K562 (cell line): ENCODE measurements around the gene SFSWAP. TPM values are rescaled to one million over a fixed set of nuclear protein-coding genes. Genes with fewer than 3 reads are reported as not detected.
A peak's percentile ranks its signal among the peaks of the same experiment; 100 is the strongest.

Experiments
- ATAC-seq: fragments of 200-7000 bp; cut with Tn5 transposase; 3 replicates; pipeline ENCODE4 v1.9.1; 2020; ENCODE audit warnings: moderate library complexity
- BruUV-seq: library from RNA; stranded (reverse); fragments of 400-500 nt; replicated peaks from 2 replicates; lab custom pipeline; 2021; lab: Mats Ljungman, UMichigan
- CTCF ChIA-PET: fragments of 300-600 bp; formaldehyde crosslinking; extraction: SDS; loops from one replicate; lab custom pipeline; 2021; ENCODE audit warnings: low intra/inter-chr PET ratio; lab: Yijun Ruan, JAX
- POLR2A ChIA-PET: fragments of 300-600, 350-650 bp; sonication (Branson Sonifier 250); formaldehyde crosslinking; extraction: SDS; loops from one replicate; lab custom pipeline; 2021; ENCODE audit warnings: antibody characterized with exemption, inconsistent platforms; lab: Yijun Ruan, JAX
- DNase-seq, 4 experiments: peaks; one replicate each; pipeline versions ENCODE4 v3.0.0 to v3.0.0-alpha.2; 2011 to 2018; ENCODE audit warnings: low spot score in 3 of 4, mixed read lengths in 3 of 4; ENCODE audit errors: extremely low read depth in 1 of 4
- FAIRE-seq: peaks from 2 replicates; lab custom pipeline; 2011; peaks lifted over from hg19 to GRCh38; lab: Jason Lieb, UNC
- H2AFZ ChIP-seq: 2 replicates; pipeline ENCODE4 v1.6.0; 2011; ENCODE audit warnings: low read depth, low read length, control low read depth, inconsistent platforms
- H3K27ac ChIP-seq: fragments of 200-600 bp; 3 replicates; pipeline ENCODE4 v1.8.0; 2011; ENCODE audit warnings: low read depth, mild to moderate bottlenecking, control low read depth, inconsistent platforms, low read length, moderate library complexity, mixed read lengths; ENCODE audit errors: extremely low read depth
- H3K27me3 ChIP-seq, 2 experiments: fragments of 300-600 bp in 1 of 2; 2 replicates in 1 of 2; 3 replicates in 1 of 2; pipeline versions ENCODE4 v1.6.0 to v1.8.0; 2011; ENCODE audit warnings: inconsistent platforms in 2 of 2, low read length in 2 of 2, mild to moderate bottlenecking in 1 of 2, mixed read lengths in 1 of 2, moderate library complexity in 1 of 2; ENCODE audit not compliant: control insufficient read depth in 2 of 2, insufficient read depth in 2 of 2
- H3K36me3 ChIP-seq: fragments of 300-600 bp; 3 replicates; pipeline ENCODE4 v1.8.0; 2011; ENCODE audit warnings: mild to moderate bottlenecking, low read length, inconsistent platforms; ENCODE audit not compliant: control insufficient read depth, insufficient read depth
- H3K4me1 ChIP-seq, 2 experiments: fragments of 200-600 bp in 1 of 2; replicated peaks in 1 of 2; 2 replicates in 1 of 2; 3 replicates in 1 of 2; pipeline versions ENCODE4 v1.5.1 to v1.8.0; 2011; ENCODE audit warnings: inconsistent platforms in 2 of 2, low read length in 2 of 2, mild to moderate bottlenecking in 1 of 2, mixed read lengths in 1 of 2, moderate library complexity in 1 of 2; ENCODE audit not compliant: control insufficient read depth in 2 of 2, insufficient read depth in 2 of 2
- H3K4me2 ChIP-seq: 2 replicates; pipeline ENCODE4 v1.6.1; 2011; ENCODE audit warnings: low read length, control low read depth, inconsistent platforms, mixed read lengths; ENCODE audit not compliant: insufficient read depth
- H3K4me3 ChIP-seq: fragments of 200-600 bp; sonication (generic), shearing (Covaris generic); 2 replicates; pipeline ENCODE4 v1.5.1; 2016; ENCODE audit warnings: control low read depth, inconsistent platforms
- H3K79me2 ChIP-seq: fragments of 200-600 bp; 3 replicates; pipeline ENCODE4 v1.8.0; 2011; ENCODE audit warnings: low read length, inconsistent platforms; ENCODE audit not compliant: control insufficient read depth, insufficient read depth
- H3K9ac ChIP-seq, 2 experiments: 2 replicates each; pipeline versions ENCODE4 v1.6.0 to v1.6.1; 2011; ENCODE audit warnings: low read depth in 2 of 2, low read length in 2 of 2, control low read depth in 1 of 2, inconsistent platforms in 1 of 2, mild to moderate bottlenecking in 1 of 2, mixed read lengths in 1 of 2; ENCODE audit not compliant: insufficient read depth in 1 of 2
- H3K9me1 ChIP-seq: one replicate; pipeline ENCODE4 v1.6.0; 2011; ENCODE audit warnings: inconsistent platforms, mild to moderate bottlenecking, low read length, moderate library complexity; ENCODE audit not compliant: control insufficient read depth, insufficient read depth
- H3K9me3 ChIP-seq: replicated peaks from 2 replicates; pipeline ENCODE4 v1.5.1; 2011; ENCODE audit warnings: low read depth, low read length, inconsistent platforms; ENCODE audit not compliant: control insufficient read depth, insufficient read depth
- H4K20me1 ChIP-seq: replicated peaks from 2 replicates; pipeline ENCODE4 v1.6.1; 2011; ENCODE audit warnings: low read length, inconsistent platforms, mixed read lengths; ENCODE audit not compliant: control insufficient read depth, insufficient read depth
- FOXJ2 ChIP-seq: fragments of 200-800 bp; sonication (Bioruptor generic); IDR thresholded peaks from 2 replicates; pipeline ENCODE4 v1.6.1; 2016; ENCODE audit warnings: missing genetic modification characterization, missing compliant biosample characterization
- JUN ChIP-seq, 2 experiments: sonication (generic) in 1 of 2; formaldehyde crosslinking in 1 of 2; IDR thresholded peaks; 2 replicates each; pipeline versions ENCODE4 v1.6.1 to v1.8.0; 2012 to 2022; ENCODE audit warnings: borderline replicate concordance in 2 of 2, mild to moderate bottlenecking in 2 of 2, improper control_type of control experiment in 1 of 2, low read depth in 1 of 2, low read length in 1 of 2, missing genetic modification reagents in 1 of 2
- PTBP1 ChIP-seq: fragments of 200-400 bp; formaldehyde crosslinking; IDR thresholded peaks from 2 replicates; pipeline ENCODE4 v1.6.1; 2017; ENCODE audit warnings: low read depth, low read length
- RBM25 ChIP-seq: fragments of 200-400 bp; formaldehyde crosslinking; IDR thresholded peaks from 2 replicates; pipeline ENCODE4 v1.6.1; 2018; ENCODE audit warnings: low read length, low read depth, moderate library complexity; ENCODE audit not compliant: severe bottlenecking
- SUPT5H ChIP-seq: fragments of 450-650 bp; IDR thresholded peaks from 2 replicates; pipeline ENCODE4 v1.6.1; 2016
- TCFL5 ChIP-seq: fragments of 250-450 bp; sonication (Bioruptor Pico); conservative IDR thresholded peaks from 2 replicates; pipeline ENCODE4 v1.6.1; 2021; ENCODE audit warnings: mild to moderate bottlenecking, moderate library complexity, matching md5 sums
- ZNF408 ChIP-seq: fragments of 250-450 bp; sonication (Bioruptor Pico); IDR thresholded peaks from 2 replicates; pipeline ENCODE4 v1.4.0; 2020; ENCODE audit warnings: low read depth, mild to moderate bottlenecking, moderate library complexity
- WGBS: fragments of 100-300 bp; shearing (Covaris generic); methylation state at CpG from one replicate; pipeline ENCODE4 v1.1.6; 2016; ENCODE audit warnings: low coverage, mixed read lengths; ENCODE audit not compliant: insufficient coverage; ENCODE audit errors: missing lambda C conversion rate; 5-methylcytosine and 5-hydroxymethylcytosine counted together
- in situ Hi-C: fragments of 300-500 bp; cut with MboI; formaldehyde crosslinking; loops from 4 replicates; pipeline ENCODE4 v1.15.0; 2018; ENCODE audit warnings: inconsistent platforms, mixed read lengths
- intact Hi-C: fragments of 100-400 bp; cut with micrococcal nuclease; formaldehyde crosslinking; loops from 2 replicates; pipeline ENCODE4 v1.14.2; 2022
- polyA plus RNA-seq, 8 experiments: library from polyadenylated mRNA; depleted of rRNA in 4 of 8; stranded (reverse) in 5 of 8; unstranded in 3 of 8; fragments of >200 nt; fragmentation: Nextera tagmentation in 2 of 8; fragmentation: Illumina TruSeq in 1 of 8; extraction: Ambion mirVana in 2 of 8; extraction: Trizol in 1 of 8; gene quantifications; 2 replicates each; pipeline versions ENCODE4 v1.2.1 to v1.2.3, GENCODE V29; 2011 to 2014; ENCODE audit warnings: inconsistent platforms in 1 of 8, missing spikeins in 1 of 8
- total RNA-seq, 7 experiments: library from RNA; depleted of rRNA in 6 of 7; stranded (reverse); fragments of >200 nt in 6 of 7; fragmentation: Illumina TruSeq in 2 of 7; extraction: Trizol in 2 of 7; gene quantifications; 2 replicates each; pipeline versions ENCODE4 v1.2.1 to v1.2.3, GENCODE V29; 2011 to 2021; ENCODE audit warnings: low replicate concordance in 1 of 7

The SFSWAP gene
- total and polyA plus RNA-seq, 9 of the 15 experiments (the other 6 are each of a cell fraction or from before 2014, with no cell fraction given): 2.4 to 60.4 (median 32.6) TPM

DNA sequence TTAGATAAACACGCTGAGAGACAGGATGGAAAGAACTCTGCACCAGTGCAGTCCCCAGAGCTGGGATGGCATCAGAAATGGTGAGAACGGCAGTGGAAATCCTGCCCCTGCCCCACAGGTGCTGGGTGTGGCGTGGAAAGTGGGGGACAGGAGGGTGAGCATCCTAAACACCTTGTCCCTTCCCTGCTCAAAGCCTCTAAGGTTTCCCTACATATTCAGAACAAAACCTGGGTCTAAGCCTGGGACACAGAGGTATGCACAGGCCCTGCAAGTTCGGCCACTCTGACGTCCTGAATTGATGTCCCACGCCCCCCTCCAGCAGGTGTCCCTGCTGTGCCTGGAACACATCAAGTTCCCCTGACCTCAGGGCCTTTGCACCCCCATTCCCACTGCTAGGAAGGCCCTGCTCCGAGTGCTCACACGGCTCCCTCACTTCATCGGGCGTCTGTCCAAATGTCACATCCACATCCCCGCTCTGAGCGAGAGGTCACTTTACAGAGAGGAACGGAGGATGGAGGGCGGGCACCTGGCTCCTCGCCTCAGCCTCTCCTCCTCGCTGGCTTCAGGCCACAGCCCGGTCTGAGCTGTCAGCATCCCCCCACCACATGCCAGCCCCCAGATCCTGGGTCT lies 38.5 kb upstream of the SFSWAP start:
- BruUV-seq: no TSS peak
- no peak for DNase-seq
- H3K79me2 ChIP-seq: no peaks in the 10 kb centered on the region
- intact Hi-C loops (no loop called here), in situ Hi-C loops (loop anchor here (10.0 kb wide), 1 partner anchor 1598 kb away; no protein-coding TSS in a partner anchor)
- H3K9me1 ChIP-seq: peaks cover 3% of the 10 kb centered on the region
- ChIA-PET POLR2A (interaction anchor here (0.7 kb wide), 1 partner anchor 32 kb away, joined by 5 read pairs; no protein-coding TSS in a partner anchor), CTCF (no interaction called here)
- H3K9me3 ChIP-seq: no peaks in the 10 kb centered on the region
- H3K4me2 ChIP-seq: no peak overlapping the region
- H3K36me3 ChIP-seq: no peaks in the 10 kb centered on the region
- no peak for FAIRE-seq
- H4K20me1 ChIP-seq: no peaks in the 10 kb centered on the region; the same call in 1 of the 2 replicates
- no peak overlapping the region for H3K4me3 ChIP-seq
- WGBS: 2% methylated on average over 17 of the region's 17 CpGs
- TF ChIP-seq PTBP1: 0 out of 2 replicates have a peak, but pooled peaks have one; percentile 24
- TF ChIP-seq FOXJ2: no peak
- TF ChIP-seq SUPT5H: no peak
- TF ChIP-seq RBM25: peak; percentile 10
- no peak for TF ChIP-seq ZNF408 (CRISPR knock-in tag)
- TF ChIP-seq TCFL5: no peak
- no peak for TF ChIP-seq JUN (IDR thresholded peaks at IDR 0.05; ENCODE audit: borderline replicate concordance, low read depth, low read length)
- TF ChIP-seq JUN (CRISPR knock-in tag; IDR thresholded peaks at IDR 0.05; ENCODE audit: borderline replicate concordance): no peak
- no peak overlapping the region for H2AFZ ChIP-seq
- H3K27ac ChIP-seq: no peak overlapping the region
- H3K4me1 ChIP-seq: peaks cover 0 to 7% of the 10 kb centered on the region in 2 experiments; a peak in 1 of 5 replicates
- ATAC-seq: no peak
- peaks cover 23 to 37% of the 10 kb centered on the region in 2 experiments; a peak in 4 of 5 replicates for H3K27me3 ChIP-seq
- 0 out of 4 replicates have a peak overlapping the region, but pooled peaks of 1 of the 2 experiments have one; percentile 21 for H3K9ac ChIP-seq
